ENCODE results near the gene KIAA1671. TPM values are rescaled to one million over a fixed set of nuclear protein-coding genes. Genes with fewer than 3 reads are reported as not detected.

KIAA1671 gene
- total RNA-seq, 1 donor from 2014 or later = 17.3 TPM

GRCh38 chr22:24944217-24944937, 8.1 kb upstream of the KIAA1671 start:
- Histone ChIP-seq H2AFZ (replicated peaks) (no peak overlapping the region), H3K4me3 (no peak overlapping the region), H3K27ac (no peak overlapping the region), H3K4me2 (no peak overlapping the region), H3F3A (ENCODE audit: low read depth) (peaks cover 2% of the 10 kb centered on the region), H3K36me3 (no peaks in the 10 kb centered on the region), H3K27me3 (no peaks in the 10 kb centered on the region), H4K20me1 (ENCODE audit: low read depth) (no peaks in the 10 kb centered on the region), H3K79me2 (ENCODE audit: low read depth) (no peaks in the 10 kb centered on the region), H3K9ac (no peak overlapping the region), H3K4me1 (no peaks in the 10 kb centered on the region), H3K9me3 (ENCODE audit: low read depth) (no peaks in the 10 kb centered on the region)
- H3K9me3 Mint-ChIP-seq = no peaks in the 10 kb centered on the region
- DNase-seq (ENCODE audit: low spot score) = no peak
- H3K27me3 Mint-ChIP-seq (ENCODE audit: insufficient read depth, low read depth) = peaks cover 16% of the 10 kb centered on the region
- no peaks in the 10 kb centered on the region for H3K36me3 Mint-ChIP-seq
- no peak for TF ChIP-seq CTCF (IDR thresholded peaks at IDR 0.05)
- TF ChIP-seq EZH2phosphoT487 (IDR thresholded peaks at IDR 0.05) = no peak
- TF ChIP-seq EZH2 (IDR thresholded peaks at IDR 0.05) = no peak
- H3K4me1 Mint-ChIP-seq = peaks cover 18% of the 10 kb centered on the region
- H3K27ac Mint-ChIP-seq = no peak overlapping the region
- H3K4me3 Mint-ChIP-seq = no peak overlapping the region

- peak overlapping the region; percentile 5 for H3K27ac Mint-ChIP-seq
- H3K4me3 Mint-ChIP-seq = no peak overlapping the region
- no peak overlapping the region for H3K27ac ChIP-seq
- no peak overlapping the region for H3K4me3 ChIP-seq
- no peaks in the 10 kb centered on the region for H3K9me3 Mint-ChIP-seq
- H3K4me1 ChIP-seq = peaks cover 5% of the 10 kb centered on the region
- no peak overlapping the region for H2AFZ ChIP-seq (replicated peaks)
- H3K27me3 ChIP-seq = no peaks in the 10 kb centered on the region
- no peaks in the 10 kb centered on the region for H3K36me3 ChIP-seq
- TF ChIP-seq EZH2phosphoT487 (IDR thresholded peaks at IDR 0.05) (no peak), EZH2 (IDR thresholded peaks at IDR 0.05) (no peak), CTCF (IDR thresholded peaks at IDR 0.05) (no peak)
- peaks cover 18% of the 10 kb centered on the region for H3K27me3 Mint-ChIP-seq (ENCODE audit: insufficient read depth, low read depth)
- DNase-seq (ENCODE audit: low spot score) = no peak
- no peak overlapping the region for H3K9ac ChIP-seq
- no peak overlapping the region for H3K4me2 ChIP-seq
- no peaks in the 10 kb centered on the region for H3K36me3 Mint-ChIP-seq
- no peaks in the 10 kb centered on the region for H3F3A ChIP-seq (ENCODE audit: low read depth)
- H3K4me1 Mint-ChIP-seq = peaks cover 27% of the 10 kb centered on the region
- no peaks in the 10 kb centered on the region for H3K9me3 ChIP-seq (ENCODE audit: low read depth)
- H4K20me1 ChIP-seq (ENCODE audit: low read depth) = no peaks in the 10 kb centered on the region
- H3K79me2 ChIP-seq (ENCODE audit: low read depth) = no peaks in the 10 kb centered on the region
Observed at GRCh38 chr22:24945430-24945829, 7.1 kb upstream of the KIAA1671 start.

GRCh38 chr22:24947383-24947782, 5.1 kb upstream of the KIAA1671 start:
- no peak for DNase-seq (ENCODE audit: low spot score)
- Histone ChIP-seq H3K79me2 (ENCODE audit: low read depth) (no peaks in the 10 kb centered on the region), H3K4me1 (peaks cover 5% of the 10 kb centered on the region), H3K4me3 (no peak overlapping the region), H3K27me3 (no peaks in the 10 kb centered on the region), H3K4me2 (no peak overlapping the region), H3K36me3 (no peaks in the 10 kb centered on the region), H3F3A (ENCODE audit: low read depth) (peaks cover 5% of the 10 kb centered on the region), H3K9me3 (ENCODE audit: low read depth) (no peaks in the 10 kb centered on the region), H3K9ac (no peak overlapping the region), H4K20me1 (ENCODE audit: low read depth) (no peaks in the 10 kb centered on the region), H3K27ac (no peak overlapping the region), H2AFZ (replicated peaks) (no peak overlapping the region)
- Mint-ChIP-seq H3K36me3 (no peaks in the 10 kb centered on the region), H3K4me1 (peaks cover 35% of the 10 kb centered on the region), H3K27ac (no peak overlapping the region), H3K4me3 (no peak overlapping the region), H3K27me3 (ENCODE audit: insufficient read depth, low read depth) (peaks cover 22% of the 10 kb centered on the region), H3K9me3 (no peaks in the 10 kb centered on the region)
- no peak for TF ChIP-seq EZH2phosphoT487 (IDR thresholded peaks at IDR 0.05)
- TF ChIP-seq CTCF (IDR thresholded peaks at IDR 0.05) = no peak
- no peak for TF ChIP-seq EZH2 (IDR thresholded peaks at IDR 0.05)
